ENCODE data around the gene TCF7L2. TPM values are rescaled to one million over a fixed set of nuclear protein-coding genes. Genes with fewer than 3 reads are reported as not detected.

TCF7L2 gene
- polyA plus RNA-seq, 3 donors = 46.2 to 52.9 (median 49.5) TPM

- no peak for DNase-seq (ENCODE audit: extremely low read depth in 1 of 11, low read depth in 9 of 11, low spot score in 4 of 11)
These were observed 78.7 kb downstream of the TCF7L2 start for GRCh38 chr10:113028456-113029440.

GRCh38 chr10:113030453-113030852 lies 80.4 kb downstream of the TCF7L2 start:
- no peak for DNase-seq (ENCODE audit: extremely low read depth in 1 of 11, low read depth in 9 of 11, low spot score in 4 of 11)

GRCh38 chr10:113031147-113031546 lies 81.1 kb downstream of the TCF7L2 start:
- no peak for DNase-seq (ENCODE audit: extremely low read depth in 1 of 11, low read depth in 9 of 11, low spot score in 4 of 11)

- DNase-seq (ENCODE audit: extremely low read depth in 1 of 11, low read depth in 9 of 11, low spot score in 4 of 11) = no peak
These were observed 83.9 kb downstream of the TCF7L2 start for GRCh38 chr10:113033991-113034390.

GRCh38 chr10:113035732-113036312 lies 85.8 kb downstream of the TCF7L2 start:
- DNase-seq (ENCODE audit: extremely low read depth in 1 of 11, low read depth in 9 of 11, low spot score in 4 of 11) = no peak

GRCh38 chr10:113036619-113037018 lies 86.6 kb downstream of the TCF7L2 start:
- DNase-seq (ENCODE audit: extremely low read depth in 1 of 11, low read depth in 9 of 11, low spot score in 4 of 11) = no peak

GRCh38 chr10:113037218-113037617 lies 87.2 kb downstream of the TCF7L2 start:
- DNase-seq (ENCODE audit: extremely low read depth in 1 of 11, low read depth in 9 of 11, low spot score in 4 of 11) = no peak

GRCh38 chr10:113038183-113038582 lies 88.1 kb downstream of the TCF7L2 start:
- no peak for DNase-seq (ENCODE audit: extremely low read depth in 1 of 11, low read depth in 9 of 11, low spot score in 4 of 11)

GRCh38 chr10:113038985-113039384 lies 88.9 kb downstream of the TCF7L2 start:
- no peak for DNase-seq (ENCODE audit: extremely low read depth in 1 of 11, low read depth in 9 of 11, low spot score in 4 of 11)

GRCh38 chr10:113041324-113041723 lies 91.3 kb downstream of the TCF7L2 start:
- no peak for DNase-seq (ENCODE audit: extremely low read depth in 1 of 11, low read depth in 9 of 11, low spot score in 4 of 11)

GRCh38 chr10:113041841-113042750 lies 92.0 kb downstream of the TCF7L2 start:
- no peak for DNase-seq (ENCODE audit: extremely low read depth in 1 of 11, low read depth in 9 of 11, low spot score in 4 of 11)

- no peak for DNase-seq (ENCODE audit: extremely low read depth in 1 of 11, low read depth in 9 of 11, low spot score in 4 of 11)
These were observed 92.8 kb downstream of the TCF7L2 start for GRCh38 chr10:113042868-113043267.

GRCh38 chr10:113044016-113044755 lies 94.1 kb downstream of the TCF7L2 start:
- no peak for DNase-seq (ENCODE audit: extremely low read depth in 1 of 11, low read depth in 9 of 11, low spot score in 4 of 11)

GRCh38 chr10:113045147-113046055 lies 95.4 kb downstream of the TCF7L2 start:
- DNase-seq (ENCODE audit: extremely low read depth in 1 of 11, low read depth in 9 of 11, low spot score in 4 of 11) = no peak

- no peak for DNase-seq (ENCODE audit: extremely low read depth in 1 of 11, low read depth in 9 of 11, low spot score in 4 of 11)
These were observed 97.1 kb downstream of the TCF7L2 start for GRCh38 chr10:113047151-113047550.

- DNase-seq (ENCODE audit: extremely low read depth in 1 of 11, low read depth in 9 of 11, low spot score in 4 of 11) = no peak
These were observed 97.5 kb downstream of the TCF7L2 start for GRCh38 chr10:113047605-113047962.

- DNase-seq (ENCODE audit: extremely low read depth in 1 of 11, low read depth in 9 of 11, low spot score in 4 of 11) = peak in 4 of 11 donors; percentile 56 to 76 (median 70)
These were observed 98.1 kb downstream of the TCF7L2 start for GRCh38 chr10:113047963-113048781.

All from renal cortex interstitium (tissue), 11 donors.